Cortex of kidney (tissue), 1 donor: ENCODE results near the gene CNR2.
"Not testable (repeated sequence)": the region's sequence is repeated elsewhere in the genome, so short reads cannot be mapped to it uniquely, and the experiment has no call there.

ENCODE experiments used
- DNase-seq: peaks from one replicate; lab custom pipeline; 2025; lab: John Stamatoyannopoulos, UW

CNR2 gene

DNA sequence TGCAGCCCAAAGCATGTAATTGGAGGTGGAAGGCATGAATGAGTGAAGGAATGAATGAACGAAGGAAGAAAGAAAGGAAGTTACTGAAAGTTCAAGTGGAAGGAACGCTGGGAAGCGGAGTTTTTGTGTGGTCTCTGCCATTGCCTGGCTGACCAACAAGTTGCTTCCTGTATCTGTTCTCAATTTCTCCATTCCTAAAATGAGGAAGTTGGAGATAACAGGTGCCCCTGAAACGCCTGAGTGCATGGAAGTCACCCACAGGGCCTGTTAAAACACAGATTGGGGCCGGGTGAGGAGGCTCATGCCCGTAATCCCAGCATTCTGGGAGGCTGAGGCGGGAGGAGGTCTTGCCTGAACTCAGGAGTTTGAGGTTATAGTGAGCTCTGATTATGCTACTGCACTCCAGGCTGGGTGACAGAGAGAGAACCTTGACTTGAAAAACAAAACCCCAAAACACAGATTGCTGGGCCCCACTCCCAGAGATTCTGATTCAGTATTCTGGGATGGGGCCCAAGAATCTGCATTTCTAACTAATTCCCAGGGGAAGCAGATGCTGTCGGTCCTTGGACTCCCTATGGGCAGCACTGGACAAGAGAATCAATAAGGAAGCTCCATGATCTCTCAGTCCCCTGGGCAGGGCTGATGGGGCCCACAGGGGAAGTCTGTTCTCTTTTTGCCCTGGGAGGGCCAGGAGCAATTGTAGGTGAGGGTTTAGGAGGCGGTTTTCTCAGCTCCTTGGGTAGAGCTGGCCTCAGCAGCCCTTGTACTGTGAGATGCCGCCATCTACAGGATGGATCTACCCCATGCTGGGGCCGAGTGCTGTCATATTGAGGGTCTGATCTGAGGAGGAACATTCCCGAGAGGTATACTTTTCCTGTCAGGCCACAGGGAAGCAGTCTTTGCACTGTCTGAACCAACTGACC lies 3.3 kb upstream of the CNR2 start:
- DNase-seq = no peak

DNA sequence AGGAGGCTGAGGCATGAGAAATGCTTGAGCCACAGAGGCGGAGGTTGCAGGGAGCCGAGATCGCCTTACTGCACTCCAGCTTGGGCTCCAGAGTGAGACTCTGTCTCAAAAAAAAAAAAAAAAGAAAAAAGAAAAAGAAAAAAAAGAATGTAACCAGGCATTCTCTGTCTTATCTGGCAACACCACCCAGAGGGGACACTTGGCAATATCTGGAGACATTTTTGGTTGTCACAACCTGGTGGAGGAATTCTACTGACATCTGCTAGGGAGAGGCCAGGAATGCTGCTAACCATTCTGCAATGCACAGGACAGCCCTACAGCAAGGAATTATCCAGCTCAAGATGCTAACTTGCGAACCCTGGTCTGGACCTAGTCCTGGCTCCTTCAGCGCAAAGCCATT lies 2.3 kb upstream of the CNR2 start:
- DNase-seq = no peak

DNA sequence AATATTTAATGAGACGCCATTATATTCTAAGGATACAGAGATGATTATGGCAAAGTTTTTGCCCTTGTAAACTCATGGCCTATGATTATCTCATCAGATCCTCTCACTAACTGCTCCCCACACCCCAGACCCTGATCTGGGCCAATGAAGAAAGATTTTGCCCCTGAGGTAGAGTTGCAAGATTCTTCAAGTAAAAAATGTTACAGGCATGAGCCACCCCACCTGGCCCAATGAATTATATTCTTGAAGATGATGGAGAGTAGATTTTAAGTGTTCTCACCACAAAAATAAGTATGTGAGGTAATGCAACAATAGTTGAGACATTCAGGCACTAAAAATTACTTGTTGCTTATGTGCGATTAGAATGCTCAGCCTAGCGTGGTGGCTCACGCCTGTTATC lies 1.8 kb upstream of the CNR2 start:
- DNase-seq = no peak

DNA sequence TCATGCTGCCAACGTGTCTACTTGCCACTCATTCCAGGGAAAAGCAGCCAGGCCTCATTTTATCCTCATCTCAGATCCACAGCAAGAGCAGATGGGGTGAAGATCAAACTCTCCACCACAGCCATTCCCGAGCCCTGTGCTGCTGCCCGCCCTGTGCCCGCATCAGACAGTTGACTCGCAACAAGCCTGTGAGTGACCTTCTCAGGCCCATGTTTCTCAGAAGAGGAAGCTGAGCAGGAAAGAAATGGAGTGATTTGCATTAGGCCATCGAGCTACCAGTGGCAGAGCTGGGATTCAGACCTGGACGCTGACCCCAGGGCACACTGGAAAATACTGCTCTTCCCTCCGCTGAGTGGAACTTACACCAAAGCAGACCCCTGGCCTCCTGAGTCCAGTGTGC lies 1.2 kb downstream of the CNR2 start:
- DNase-seq = no peak

DNA sequence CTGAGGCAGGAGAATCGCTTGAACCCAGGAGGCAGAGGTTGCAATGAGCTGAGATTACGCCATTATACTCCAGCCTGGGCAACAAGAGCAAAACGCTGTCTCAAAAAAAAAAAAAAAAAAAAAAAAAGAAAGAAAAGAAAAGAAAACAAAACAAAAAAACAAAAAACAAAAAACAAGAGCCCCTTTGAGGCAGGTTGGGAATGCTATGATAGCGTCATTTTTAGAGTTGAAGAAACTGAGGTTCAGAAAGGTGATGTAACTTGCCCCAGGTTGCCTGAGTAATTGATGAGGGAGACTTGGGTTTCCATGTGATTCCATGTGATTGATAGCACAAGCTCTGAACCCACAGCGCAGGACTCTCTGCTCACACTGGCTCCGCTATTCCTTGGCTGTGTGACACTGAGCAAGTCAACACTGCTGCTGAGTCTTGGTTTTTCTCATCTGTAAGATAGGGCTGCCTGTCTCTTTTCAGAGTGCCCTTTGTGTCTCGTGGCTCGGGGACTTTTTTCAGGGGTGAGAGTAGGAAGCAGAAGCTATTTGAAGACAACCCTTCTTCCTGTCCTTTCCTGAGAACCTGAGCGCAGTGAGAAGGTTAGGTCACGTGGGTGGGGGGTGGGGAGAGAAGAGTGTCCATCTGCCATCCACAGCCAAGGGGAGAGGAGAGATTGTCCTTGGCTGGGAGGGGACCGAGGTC lies 2.5 kb downstream of the CNR2 start:
- no peak for DNase-seq

GRCh38 chr1:23910144-23910543 lies 3.0 kb downstream of the CNR2 start:
- DNase-seq = no peak

GRCh38 chr1:23909412-23909811 lies 3.8 kb downstream of the CNR2 start:
- DNase-seq = no peak

GRCh38 chr1:23908453-23909341 lies 4.5 kb downstream of the CNR2 start:
- DNase-seq = no peak

DNA sequence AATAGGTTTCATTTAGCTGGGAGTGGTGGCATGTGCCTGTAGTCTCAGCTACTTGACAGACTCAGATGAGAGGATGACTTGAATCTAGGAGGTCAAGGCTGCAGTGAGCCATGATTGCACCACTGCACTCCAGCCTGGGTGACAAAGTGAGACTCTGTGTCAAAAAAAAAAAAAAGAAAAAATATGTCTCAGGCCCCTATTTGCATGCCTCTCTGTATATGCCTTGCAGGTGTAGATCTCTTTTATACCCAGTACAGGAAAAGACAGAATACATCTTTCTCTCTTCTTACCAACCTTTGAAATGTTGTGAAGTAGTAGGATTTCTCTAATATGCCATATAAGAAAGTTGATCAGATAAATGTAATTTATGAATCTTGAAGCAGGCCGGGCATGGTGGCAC lies 6.4 kb downstream of the CNR2 start:
- no peak for DNase-seq

- DNase-seq = no peak
These were observed 7.6 kb downstream of the CNR2 start for GRCh38 chr1:23905461-23906025.

GRCh38 chr1:23904748-23905357 lies 8.3 kb downstream of the CNR2 start:
- DNase-seq = no peak

GRCh38 chr1:23903754-23904153 lies 9.4 kb downstream of the CNR2 start:
- no peak for DNase-seq

DNA sequence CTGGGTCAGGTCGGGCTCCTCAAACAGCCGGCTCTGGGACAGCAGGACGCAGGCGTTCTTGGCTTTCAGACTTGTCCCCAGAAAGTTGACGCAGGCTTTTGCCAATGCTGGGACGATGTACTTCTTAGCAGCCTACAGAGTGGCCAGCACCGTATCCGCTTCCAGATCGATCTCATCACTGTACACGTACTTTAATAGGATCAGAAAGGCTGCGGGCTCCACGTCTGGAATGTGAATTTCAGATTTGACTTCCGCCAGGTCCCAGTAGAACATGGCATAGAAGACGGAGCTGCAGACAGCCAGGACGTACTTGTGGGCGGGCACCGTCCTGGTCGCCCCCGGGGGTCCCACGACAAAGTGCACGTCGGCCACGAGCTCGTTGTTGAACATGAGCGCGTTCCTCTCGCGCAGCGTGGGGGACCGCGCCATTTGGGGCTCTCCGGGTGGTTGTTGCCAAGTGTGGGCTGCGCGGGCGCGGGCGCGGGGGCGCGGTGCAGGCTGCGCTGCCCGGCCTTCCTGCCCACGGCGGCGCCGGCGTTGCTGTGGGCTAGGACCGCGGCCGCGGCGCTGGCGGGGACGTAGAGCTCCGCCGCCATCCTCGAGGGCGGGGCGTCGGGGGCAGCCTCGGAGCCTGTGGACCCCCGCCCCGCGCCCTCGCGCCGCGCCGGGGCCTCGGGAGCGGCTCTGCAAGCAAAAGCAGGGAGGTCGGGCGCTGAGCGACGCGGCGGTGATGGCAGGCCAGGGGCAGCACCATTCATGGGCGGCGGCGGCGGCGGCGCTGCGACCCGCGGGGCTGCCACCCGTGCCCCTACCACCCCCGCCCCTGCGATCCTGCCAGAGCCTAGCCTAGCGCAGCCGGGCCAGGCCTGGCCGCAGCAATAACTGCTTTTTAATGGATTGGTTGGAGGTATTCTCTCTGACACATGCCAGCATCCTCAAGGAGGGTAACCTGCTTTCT lies 10.6 kb downstream of the CNR2 start:
- no peak for DNase-seq

GRCh38 chr1:23900017-23900416 lies 13.1 kb downstream of the CNR2 start:
- DNase-seq = not testable (repeated sequence)

DNA sequence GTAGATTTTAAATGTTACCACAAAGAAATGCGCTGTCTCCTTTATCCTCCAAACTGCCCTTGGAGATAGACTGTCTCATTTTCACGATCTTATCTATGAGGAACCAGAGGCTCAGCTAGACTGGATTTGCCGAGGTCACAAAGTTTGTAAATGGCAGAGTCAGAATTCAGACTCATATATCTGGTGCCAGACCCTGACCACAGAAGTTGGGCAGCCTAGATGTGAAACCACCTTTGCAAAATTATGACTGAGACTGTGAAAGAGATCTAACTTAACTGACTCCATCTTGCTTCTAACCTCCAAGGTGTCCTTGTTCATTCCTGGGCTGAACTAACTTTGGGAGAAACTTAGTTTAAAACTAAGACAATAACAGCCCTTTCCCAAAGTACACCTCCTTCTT lies 14.1 kb downstream of the CNR2 start:
- no peak for DNase-seq

- DNase-seq = no peak
These were observed 16.1 kb downstream of the CNR2 start for GRCh38 chr1:23897083-23897482.

DNA sequence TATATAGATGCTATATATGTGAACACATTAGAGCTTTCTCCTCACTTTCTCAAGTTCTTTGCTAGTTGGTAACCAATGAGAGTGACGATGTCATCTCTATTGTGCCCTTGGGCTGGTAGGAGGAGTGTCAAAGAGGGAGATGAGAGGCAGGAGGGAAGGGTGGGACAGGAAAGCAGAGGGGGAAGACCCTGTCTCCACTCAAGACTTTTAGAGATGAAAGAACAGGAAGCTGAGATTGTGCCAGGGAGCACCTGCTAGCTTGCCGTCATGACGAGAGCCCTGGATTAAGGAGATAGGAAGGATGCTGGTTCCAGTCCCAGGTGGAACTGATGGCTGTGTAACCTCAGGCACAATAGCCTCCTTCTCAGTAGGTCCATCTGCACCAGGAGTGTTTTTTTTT lies 16.7 kb downstream of the CNR2 start:
- DNase-seq = no peak

DNA sequence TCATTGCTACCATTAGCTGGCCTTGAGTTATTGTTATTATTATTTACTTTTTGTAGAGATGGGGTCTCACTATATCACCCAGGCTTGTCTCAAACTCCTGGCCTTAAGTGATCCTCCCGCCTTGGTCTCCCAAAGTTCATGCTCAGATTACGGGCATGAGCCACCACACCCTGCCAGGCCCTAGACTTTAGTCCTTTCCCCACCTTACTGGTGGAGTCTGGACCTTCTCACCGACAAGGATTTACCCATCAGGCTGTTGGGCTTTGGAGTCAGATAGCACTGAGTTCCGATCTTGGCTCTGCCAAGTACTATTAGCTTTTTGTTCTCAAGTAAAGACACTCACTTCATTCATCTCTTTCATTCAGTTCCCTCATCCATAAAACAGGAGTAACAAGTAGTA lies 17.2 kb downstream of the CNR2 start:
- DNase-seq = no peak

DNA sequence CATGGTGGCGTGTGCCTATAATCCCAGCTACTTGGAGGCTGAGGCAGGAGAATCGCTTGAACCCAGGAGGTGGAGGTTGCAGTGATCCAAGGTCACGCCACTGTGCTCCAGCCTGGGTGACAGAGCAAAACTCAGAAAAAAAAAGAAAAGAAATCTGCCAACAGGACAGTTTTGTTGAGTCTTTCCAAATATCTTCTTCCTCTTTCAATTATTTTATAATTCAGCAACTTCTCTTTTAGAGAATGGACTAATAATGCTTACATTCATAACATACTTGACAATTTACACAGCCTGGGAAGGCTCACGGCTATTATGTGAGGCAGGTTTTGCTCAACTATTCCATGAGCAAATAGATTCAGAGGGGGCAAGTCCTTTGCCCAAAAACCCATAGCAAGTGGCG lies 18.1 kb downstream of the CNR2 start:
- DNase-seq = no peak

GRCh38 chr1:23889074-23889473 lies 24.1 kb downstream of the CNR2 start:
- DNase-seq = no peak
